CD14-positive monocyte (primary cell): ENCODE measurements around the gene AKR7A3. TPM values are rescaled to one million over a fixed set of nuclear protein-coding genes. Genes with fewer than 3 reads are reported as not detected.
"Not testable (repeated sequence)": the region's sequence is repeated elsewhere in the genome, so short reads cannot be mapped to it uniquely, and the experiment has no call there.

Experiments used
- DNase-seq, 3 donors: peaks; one replicate each; pipeline ENCODE4 v3.0.0-alpha.2; 2011 to 2022
- H2AFZ ChIP-seq: 2 replicates; pipeline ENCODE4 v1.6.0; 2012; ENCODE audit warnings: mild to moderate bottlenecking, low read depth, low read length, inconsistent platforms; ENCODE audit not compliant: insufficient read depth, poor library complexity, severe bottlenecking
- H3K27ac ChIP-seq, 2 donors: 1 replicate in 1 of 2; 2 replicates in 1 of 2; pipeline ENCODE4 v1.5.1; 2012 to 2013; ENCODE audit warnings: low read length in 2 of 2, control low read depth in 1 of 2, inconsistent platforms in 1 of 2, low read depth in 1 of 2, mild to moderate bottlenecking in 1 of 2
- H3K27me3 ChIP-seq, 2 donors: one replicate each; pipeline versions ENCODE4 v1.6.0 to v1.6.1; 2011 to 2013; ENCODE audit warnings: low read length in 2 of 2; ENCODE audit not compliant: control insufficient read depth in 2 of 2, insufficient read depth in 2 of 2
- H3K36me3 ChIP-seq, 2 donors: replicated peaks in 1 of 2; 1 replicate in 1 of 2; 2 replicates in 1 of 2; pipeline versions ENCODE4 v1.5.1 to v1.6.1; 2012 to 2013; ENCODE audit warnings: low read length in 2 of 2, control low read depth in 1 of 2, inconsistent platforms in 1 of 2, mild to moderate bottlenecking in 1 of 2; ENCODE audit not compliant: insufficient read depth in 2 of 2, control insufficient read depth in 1 of 2
- H3K4me1 ChIP-seq, 2 donors: 1 replicate in 1 of 2; 2 replicates in 1 of 2; pipeline versions ENCODE4 v1.5.1 to v1.6.1; 2012 to 2013; ENCODE audit warnings: low read length in 2 of 2, control low read depth in 1 of 2, inconsistent platforms in 1 of 2, mild to moderate bottlenecking in 1 of 2, moderate library complexity in 1 of 2; ENCODE audit not compliant: insufficient read depth in 2 of 2, control insufficient read depth in 1 of 2
- H3K4me2 ChIP-seq: replicated peaks from 2 replicates; pipeline ENCODE3; 2012; ENCODE audit warnings: low read length, moderate library complexity, mild to moderate bottlenecking; ENCODE audit not compliant: poor library complexity, severe bottlenecking; ENCODE audit errors: extremely low read depth
- H3K4me3 ChIP-seq, 3 experiments: fragments of 200-600 bp in 1 of 3; sonication (generic) in 1 of 3; replicated peaks in 1 of 3; 1 replicate in 2 of 3; 2 replicates in 1 of 3; pipeline ENCODE4 v1.5.1; 2011 to 2013; ENCODE audit warnings: low read length in 3 of 3, mild to moderate bottlenecking in 3 of 3, control low read depth in 2 of 3, low read depth in 2 of 3, inconsistent platforms in 1 of 3, moderate library complexity in 1 of 3
- H3K79me2 ChIP-seq: 2 replicates; pipeline ENCODE4 v1.6.0; 2012; ENCODE audit warnings: mild to moderate bottlenecking, control low read depth, inconsistent platforms, low read length, moderate library complexity; ENCODE audit not compliant: insufficient read depth
- H3K9ac ChIP-seq: 2 replicates; pipeline ENCODE4 v1.6.0; 2017; ENCODE audit warnings: low read length, mild to moderate bottlenecking; ENCODE audit not compliant: insufficient read depth, poor library complexity, severe bottlenecking
- H3K9me3 ChIP-seq, 2 donors: replicated peaks in 1 of 2; 1 replicate in 1 of 2; 2 replicates in 1 of 2; pipeline versions ENCODE4 v1.5.1 to v1.6.1; 2012 to 2013; ENCODE audit warnings: low read length in 2 of 2, control low read depth in 1 of 2; ENCODE audit not compliant: control insufficient read depth in 1 of 2, insufficient read depth in 1 of 2
- H4K20me1 ChIP-seq: 2 replicates; pipeline ENCODE4 v1.6.0; 2012; ENCODE audit warnings: mild to moderate bottlenecking, low read length, control low read depth, moderate library complexity; ENCODE audit not compliant: insufficient read depth
- H3K27ac Mint-ChIP-seq, 7 donors: one replicate each; pipeline ENCODE4 v1.8.0; 2020; ENCODE audit warnings: mild to moderate bottlenecking in 7 of 7, mixed read lengths in 7 of 7, moderate library complexity in 6 of 7, inconsistent platforms in 2 of 7
- H3K27me3 Mint-ChIP-seq, 3 donors: one replicate each; pipeline ENCODE4 v1.8.0; 2021 to 2022; ENCODE audit warnings: low read depth in 3 of 3, mild to moderate bottlenecking in 3 of 3, mixed read lengths in 3 of 3, moderate library complexity in 3 of 3, inconsistent platforms in 1 of 3
- H3K36me3 Mint-ChIP-seq, 2 donors: one replicate each; pipeline ENCODE4 v1.8.0; 2020; ENCODE audit warnings: mixed read lengths in 2 of 2, inconsistent platforms in 1 of 2, mild to moderate bottlenecking in 1 of 2
- H3K4me1 Mint-ChIP-seq: one replicate; pipeline ENCODE4 v1.8.0; 2020; ENCODE audit warnings: mild to moderate bottlenecking, mixed read lengths
- H3K4me3 Mint-ChIP-seq, 2 donors: one replicate each; pipeline ENCODE4 v1.8.0; 2020; ENCODE audit warnings: mild to moderate bottlenecking in 2 of 2, mixed read lengths in 2 of 2, moderate library complexity in 1 of 2
- H3K9me3 Mint-ChIP-seq, 7 donors: one replicate each; pipeline ENCODE4 v1.8.0; 2020 to 2022; ENCODE audit warnings: mixed read lengths in 7 of 7, mild to moderate bottlenecking in 6 of 7, moderate library complexity in 6 of 7, inconsistent platforms in 2 of 7
- CTCF ChIP-seq: fragments of 200-600 bp; IDR thresholded peaks from one replicate; pipeline ENCODE4 v1.8.0; 2022; ENCODE audit warnings: antibody characterized with exemption, mild to moderate bottlenecking
- WGBS: methylation state at CpG from one replicate; pipeline ENCODE4 v1.1.5; 2013; ENCODE audit warnings: missing lambda C conversion rate; ENCODE audit not compliant: insufficient coverage; 5-methylcytosine and 5-hydroxymethylcytosine counted together
- intact Hi-C, 2 donors: fragments of 100-400 bp; cut with micrococcal nuclease; formaldehyde crosslinking; loops; one replicate each; pipeline versions ENCODE4 v1.15.0 to v1.15.1; 2023
- polyA plus RNA-seq, 3 donors: library from polyadenylated mRNA; depleted of rRNA in 1 of 3; unstranded in 2 of 3; stranded (reverse) in 1 of 3; fragments of 300-500 nt in 2 of 3; fragments of >200 nt in 1 of 3; fragmentation: Illumina TruSeq in 2 of 3; gene quantifications; 1 replicate in 2 of 3; 2 replicates in 1 of 3; pipeline ENCODE4 v1.2.3, GENCODE V29; 2012 to 2021

AKR7A3 gene
- polyA plus RNA-seq, 3 donors, result 0.15 to 0.56 TPM; not detected in 1

GRCh38 chr1:19285366-19285765 lies 3.2 kb downstream of the AKR7A3 start:
- H3K4me3 Mint-ChIP-seq, H3K27ac Mint-ChIP-seq, H3K36me3 Mint-ChIP-seq, H3K9ac ChIP-seq, H3K9me3 Mint-ChIP-seq, H3K36me3 ChIP-seq, H2AFZ ChIP-seq, H3K4me3 ChIP-seq, H3K27ac ChIP-seq, H3K79me2 ChIP-seq, H3K9me3 ChIP-seq, H4K20me1 ChIP-seq, H3K4me2 ChIP-seq, DNase-seq, intact Hi-C loops: not testable (repeated sequence)
- peaks cover 14 to 22% (median 20%) of the 10 kb centered on the region in 3 donors for H3K27me3 Mint-ChIP-seq
- no CpG with 5 or more reads among the region's 3 CpGs for WGBS
- Histone ChIP-seq H3K27me3 (peaks cover 6 to 17% of the 10 kb centered on the region in 2 donors), H3K4me1 (peaks cover 6 to 11% of the 10 kb centered on the region in 2 donors)
- H3K4me1 Mint-ChIP-seq, result peaks cover 11% of the 10 kb centered on the region

GRCh38 chr1:19284881-19285280 lies 3.7 kb downstream of the AKR7A3 start:
- Histone ChIP-seq H3K27me3 (peaks cover 6 to 17% of the 10 kb centered on the region in 2 donors), H2AFZ (no peak overlapping the region), H3K27ac (no peak overlapping the region), H3K36me3 (no peaks in the 10 kb centered on the region), H3K9ac (no peak overlapping the region), H4K20me1 (no peaks in the 10 kb centered on the region), H3K4me2 (no peak overlapping the region), H3K79me2 (no peaks in the 10 kb centered on the region), H3K4me1 (peaks cover 6 to 11% of the 10 kb centered on the region in 2 donors), H3K4me3 (no peak overlapping the region), H3K9me3 (no peaks in the 10 kb centered on the region)
- Mint-ChIP-seq H3K4me1 (peaks cover 11% of the 10 kb centered on the region), H3K4me3 (no peak overlapping the region), H3K9me3 (peaks cover 0 to 5% (median 2%) of the 10 kb centered on the region in 7 donors), H3K36me3 (peaks cover 0 to 8% of the 10 kb centered on the region in 2 donors), H3K27ac (no peak overlapping the region), H3K27me3 (peaks cover 13 to 22% (median 20%) of the 10 kb centered on the region in 3 donors)
- no peak for DNase-seq
- 75% methylated on average over 3 of the region's 8 CpGs for whole genome bisulfite sequencing
- intact Hi-C loops, result no loop called here
- TF ChIP-seq CTCF, result no peak
